ENCODE measurements around the gene CYREN.

The CYREN gene

GRCh38 chr7:135200821-135201331 lies 30.4 kb upstream of the CYREN start:
- no peak for DNase-seq
- WGBS (ENCODE audit: extremely low coverage, insufficient coverage, insufficient read length): no CpG with 5 or more reads among the region's 3 CpGs
- H3K23ac ChIP-seq (ENCODE audit: low read length): no peak overlapping the region
- no peak overlapping the region for H3K9ac ChIP-seq (ENCODE audit: low read length)
- H3K27ac ChIP-seq (ENCODE audit: low read depth, low read length): no peak overlapping the region
- no peaks in the 10 kb centered on the region for H3K27me3 ChIP-seq (ENCODE audit: insufficient read depth, low read length)
- no peaks in the 10 kb centered on the region for H3K79me2 ChIP-seq (ENCODE audit: control insufficient read depth, insufficient read depth, low read length, poor library complexity)
- peaks cover 2% of the 10 kb centered on the region for H3K9me3 ChIP-seq (ENCODE audit: insufficient read depth, low read depth, low read length)
- no peak overlapping the region for H3K4me2 ChIP-seq (ENCODE audit: low read length)
- no peak overlapping the region for H3K14ac ChIP-seq (ENCODE audit: low read length)
- no peak overlapping the region for H2BK5ac ChIP-seq (ENCODE audit: low read depth, low read length, poor library complexity)
- peaks cover 3% of the 10 kb centered on the region for H3K79me1 ChIP-seq (ENCODE audit: low read length)
- H2AK5ac ChIP-seq (ENCODE audit: low read length): no peak overlapping the region
- H3K4ac ChIP-seq (ENCODE audit: low read depth, low read length): no peak overlapping the region
- no peak overlapping the region for H4K8ac ChIP-seq (ENCODE audit: low read depth, low read length)
- no peak overlapping the region for H4K91ac ChIP-seq (ENCODE audit: low read depth, low read length)
- no peak overlapping the region for H4K12ac ChIP-seq (ENCODE audit: low read depth, low read length)
- no peak overlapping the region for H3K18ac ChIP-seq (ENCODE audit: low read length)
- H2AFZ ChIP-seq (ENCODE audit: insufficient read depth, low read length, poor library complexity): no peak overlapping the region
- H3K4me1 ChIP-seq (ENCODE audit: control insufficient read depth in 1 of 2, insufficient read depth in 2 of 2, low read length in 2 of 2): peaks cover 3 to 8% of the 10 kb centered on the region in 2 experiments
- H2BK120ac ChIP-seq (ENCODE audit: insufficient read depth, low read length, poor library complexity): no peak overlapping the region
- no peak overlapping the region for H2BK12ac ChIP-seq (ENCODE audit: low read length)
- H3K4me3 ChIP-seq (ENCODE audit: low read depth, low read length): no peak overlapping the region
- H3K36me3 ChIP-seq (ENCODE audit: control insufficient read depth in 1 of 2, insufficient read depth in 2 of 2, low read length in 2 of 2): peaks cover 36 to 37% of the 10 kb centered on the region in 2 experiments

DNA sequence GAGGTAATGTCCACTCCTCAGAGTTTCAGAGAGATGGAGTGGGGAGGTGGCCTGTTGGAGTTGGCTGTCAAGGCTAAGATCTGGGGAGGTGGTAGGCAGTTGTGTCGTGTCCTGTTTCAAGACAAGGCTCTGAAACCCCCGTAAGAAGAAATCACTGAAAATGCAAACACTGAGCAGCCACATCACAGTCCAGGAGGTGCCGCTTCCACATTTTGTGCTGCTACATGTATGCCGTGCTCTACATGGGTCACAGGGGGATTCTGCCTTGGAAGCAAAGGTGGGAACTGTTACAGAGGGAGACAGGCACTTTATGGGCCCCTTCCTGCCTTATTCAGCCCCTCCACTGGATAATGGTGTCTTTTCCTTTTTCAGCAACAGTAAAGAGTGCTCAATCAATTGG lies 28.9 kb upstream of the CYREN start:
- no peak for DNase-seq
- Histone ChIP-seq H3K4me3 (ENCODE audit: low read depth, low read length) (no peak overlapping the region), H4K8ac (ENCODE audit: low read depth, low read length) (no peak overlapping the region), H3K27me3 (ENCODE audit: insufficient read depth, low read length) (no peaks in the 10 kb centered on the region), H3K4ac (ENCODE audit: low read depth, low read length) (no peak overlapping the region), H4K12ac (ENCODE audit: low read depth, low read length) (no peak overlapping the region), H3K14ac (ENCODE audit: low read length) (no peak overlapping the region), H3K4me2 (ENCODE audit: low read length) (no peak overlapping the region), H3K36me3 (ENCODE audit: control insufficient read depth in 1 of 2, insufficient read depth in 2 of 2, low read length in 2 of 2) (peaks cover 38 to 39% of the 10 kb centered on the region in 2 experiments), H3K4me1 (ENCODE audit: control insufficient read depth in 1 of 2, insufficient read depth in 2 of 2, low read length in 2 of 2) (peaks cover 0 to 5% of the 10 kb centered on the region in 2 experiments), H2BK120ac (ENCODE audit: insufficient read depth, low read length, poor library complexity) (no peak overlapping the region), H2BK5ac (ENCODE audit: low read depth, low read length, poor library complexity) (no peak overlapping the region), H3K79me2 (ENCODE audit: control insufficient read depth, insufficient read depth, low read length, poor library complexity) (no peaks in the 10 kb centered on the region), H3K18ac (ENCODE audit: low read length) (no peak overlapping the region), H3K79me1 (ENCODE audit: low read length) (peaks cover 3% of the 10 kb centered on the region), H3K23ac (ENCODE audit: low read length) (no peak overlapping the region), H2AK5ac (ENCODE audit: low read length) (no peak overlapping the region), H3K9me3 (ENCODE audit: insufficient read depth, low read depth, low read length) (peaks cover 2% of the 10 kb centered on the region), H4K91ac (ENCODE audit: low read depth, low read length) (no peak overlapping the region), H2AFZ (ENCODE audit: insufficient read depth, low read length, poor library complexity) (no peak overlapping the region), H3K27ac (ENCODE audit: low read depth, low read length) (no peak overlapping the region), H3K9ac (ENCODE audit: low read length) (no peak overlapping the region), H2BK12ac (ENCODE audit: low read length) (no peak overlapping the region)
- no CpG with 5 or more reads among the region's 4 CpGs for WGBS (ENCODE audit: extremely low coverage, insufficient coverage, insufficient read length)

- Histone ChIP-seq H3K4me3 (ENCODE audit: low read depth, low read length) (no peak overlapping the region), H3K4ac (ENCODE audit: low read depth, low read length) (no peak overlapping the region), H2AFZ (ENCODE audit: insufficient read depth, low read length, poor library complexity) (no peak overlapping the region), H3K14ac (ENCODE audit: low read length) (no peak overlapping the region), H3K79me1 (ENCODE audit: low read length) (no peaks in the 10 kb centered on the region), H3K4me2 (ENCODE audit: low read length) (no peak overlapping the region), H2AK5ac (ENCODE audit: low read length) (no peak overlapping the region), H3K23ac (ENCODE audit: low read length) (no peak overlapping the region), H4K12ac (ENCODE audit: low read depth, low read length) (no peak overlapping the region), H3K9me3 (ENCODE audit: insufficient read depth, low read depth, low read length) (peaks cover 2% of the 10 kb centered on the region), H3K4me1 (ENCODE audit: control insufficient read depth in 1 of 2, insufficient read depth in 2 of 2, low read length in 2 of 2) (no peaks in the 10 kb centered on the region), H4K8ac (ENCODE audit: low read depth, low read length) (no peak overlapping the region), H3K36me3 (ENCODE audit: control insufficient read depth in 1 of 2, insufficient read depth in 2 of 2, low read length in 2 of 2) (peaks cover 38 to 43% of the 10 kb centered on the region in 2 experiments), H3K27me3 (ENCODE audit: insufficient read depth, low read length) (no peaks in the 10 kb centered on the region), H4K91ac (ENCODE audit: low read depth, low read length) (no peak overlapping the region), H2BK12ac (ENCODE audit: low read length) (no peak overlapping the region), H3K27ac (ENCODE audit: low read depth, low read length) (no peak overlapping the region), H2BK5ac (ENCODE audit: low read depth, low read length, poor library complexity) (no peak overlapping the region), H3K18ac (ENCODE audit: low read length) (no peak overlapping the region), H2BK120ac (ENCODE audit: insufficient read depth, low read length, poor library complexity) (no peak overlapping the region), H3K9ac (ENCODE audit: low read length) (no peak overlapping the region), H3K79me2 (ENCODE audit: control insufficient read depth, insufficient read depth, low read length, poor library complexity) (no peaks in the 10 kb centered on the region)
- DNase-seq: peak; percentile 75 to 90
- no CpG with 5 or more reads among the region's 15 CpGs for WGBS (ENCODE audit: extremely low coverage, insufficient coverage, insufficient read length)
Observed at GRCh38 chr7:135197906-135198655, 27.6 kb upstream of the CYREN start.

- no peak overlapping the region for H2AFZ ChIP-seq (ENCODE audit: insufficient read depth, low read length, poor library complexity)
- no peak overlapping the region for H3K14ac ChIP-seq (ENCODE audit: low read length)
Observed at GRCh38 chr7:135197343-135197742, 26.8 kb upstream of the CYREN start.

More at GRCh38 chr7:135197343-135197742, 26.8 kb upstream of the CYREN start:
- no peak overlapping the region for H4K8ac ChIP-seq (ENCODE audit: low read depth, low read length)
- H2AK5ac ChIP-seq (ENCODE audit: low read length): no peak overlapping the region
- no peak overlapping the region for H3K27ac ChIP-seq (ENCODE audit: low read depth, low read length)
- no peak overlapping the region for H3K9ac ChIP-seq (ENCODE audit: low read length)
- no peak overlapping the region for H3K4me2 ChIP-seq (ENCODE audit: low read length)
- peaks cover 2% of the 10 kb centered on the region for H3K9me3 ChIP-seq (ENCODE audit: insufficient read depth, low read depth, low read length)
- no peak overlapping the region for H3K4ac ChIP-seq (ENCODE audit: low read depth, low read length)
- peaks cover 44 to 45% of the 10 kb centered on the region in 2 experiments for H3K36me3 ChIP-seq (ENCODE audit: control insufficient read depth in 1 of 2, insufficient read depth in 2 of 2, low read length in 2 of 2)
- H3K4me1 ChIP-seq (ENCODE audit: control insufficient read depth in 1 of 2, insufficient read depth in 2 of 2, low read length in 2 of 2): no peaks in the 10 kb centered on the region
- H4K91ac ChIP-seq (ENCODE audit: low read depth, low read length): no peak overlapping the region
- WGBS (ENCODE audit: extremely low coverage, insufficient coverage, insufficient read length): no CpG with 5 or more reads among the region's 2 CpGs
- no peak overlapping the region for H3K4me3 ChIP-seq (ENCODE audit: low read depth, low read length)
- H2BK5ac ChIP-seq (ENCODE audit: low read depth, low read length, poor library complexity): no peak overlapping the region
- DNase-seq: no peak
- no peak overlapping the region for H2BK12ac ChIP-seq (ENCODE audit: low read length)
- no peaks in the 10 kb centered on the region for H3K79me2 ChIP-seq (ENCODE audit: control insufficient read depth, insufficient read depth, low read length, poor library complexity)
- H4K12ac ChIP-seq (ENCODE audit: low read depth, low read length): peak overlapping the region; percentile 5
- no peak overlapping the region for H2BK120ac ChIP-seq (ENCODE audit: insufficient read depth, low read length, poor library complexity)
- no peaks in the 10 kb centered on the region for H3K27me3 ChIP-seq (ENCODE audit: insufficient read depth, low read length)
- H3K18ac ChIP-seq (ENCODE audit: low read length): no peak overlapping the region
- H3K79me1 ChIP-seq (ENCODE audit: low read length): no peaks in the 10 kb centered on the region
- no peak overlapping the region for H3K23ac ChIP-seq (ENCODE audit: low read length)

Measured in trophoblast cell (in vitro differentiated cells and primary cell).